GM12878 (cell line): ENCODE data around the gene MYH9. TPM values are rescaled to one million over a fixed set of nuclear protein-coding genes. Genes with fewer than 3 reads are reported as not detected.

ENCODE experiments used
- ATAC-seq: fragments of 200-7000 bp; cut with Tn5 transposase; 3 replicates; pipeline ENCODE4 v1.9.1; 2020; ENCODE audit warnings: mild to moderate bottlenecking, moderate library complexity
- BruUV-seq: library from RNA; stranded (reverse); fragments of 400-500 nt; replicated peaks from 2 replicates; lab custom pipeline; 2021; lab: Mats Ljungman, UMichigan
- CTCF ChIA-PET: fragments of 300-600 bp; sonication (Branson Sonifier 250); formaldehyde crosslinking; extraction: SDS; loops from one replicate; lab custom pipeline; 2021; ENCODE audit warnings: inconsistent platforms; lab: Yijun Ruan, JAX
- POLR2A ChIA-PET: fragments of 350-600 bp; formaldehyde crosslinking; extraction: SDS; loops from one replicate; lab custom pipeline; 2021; ENCODE audit warnings: inconsistent platforms; lab: Charles Lee
- RAD21 ChIA-PET: fragments of 300-600 bp; sonication (Branson Sonifier 250); formaldehyde crosslinking; loops from one replicate; lab custom pipeline; 2023; ENCODE audit warnings: antibody characterized with exemption; ENCODE audit not compliant: unreplicated experiment; lab: Charles Lee
- SMC1A ChIA-PET: fragments of 300-600 bp; sonication (Branson Sonifier 250); formaldehyde crosslinking; loops from one replicate; lab custom pipeline; 2023; ENCODE audit not compliant: unreplicated experiment, uncharacterized antibody; lab: Charles Lee
- DNase-seq: peaks from one replicate; pipeline ENCODE4 v3.0.0-alpha.2; 2011; ENCODE audit warnings: low read depth, low spot score
- FAIRE-seq: peaks from 3 replicates; lab custom pipeline; 2011; peaks lifted over from hg19 to GRCh38; lab: Jason Lieb, UNC
- H2AFZ ChIP-seq: 2 replicates; pipeline ENCODE4 v1.6.0; 2011; ENCODE audit warnings: low read depth, low read length, control low read depth; ENCODE audit not compliant: control insufficient read depth
- H3K27ac ChIP-seq: 2 replicates; pipeline ENCODE4 v1.5.1; 2011; ENCODE audit warnings: control low read depth; ENCODE audit not compliant: control insufficient read depth, insufficient read depth
- H3K27me3 ChIP-seq, 2 experiments: replicated peaks in 1 of 2; 2 replicates each; pipeline versions ENCODE4 v1.6.0 to v1.6.1; 2011; ENCODE audit warnings: low read length in 1 of 2; ENCODE audit not compliant: control insufficient read depth in 2 of 2, insufficient read depth in 2 of 2
- H3K36me3 ChIP-seq, 2 experiments: 2 replicates each; pipeline ENCODE4 v1.5.1; 2011; ENCODE audit warnings: low read length in 1 of 2; ENCODE audit not compliant: control insufficient read depth in 2 of 2, insufficient read depth in 2 of 2
- H3K4me1 ChIP-seq: 2 replicates; pipeline ENCODE4 v1.6.1; 2011; ENCODE audit warnings: mild to moderate bottlenecking, low read length, moderate library complexity, mixed read lengths; ENCODE audit not compliant: control insufficient read depth, insufficient read depth
- H3K4me2 ChIP-seq: 2 replicates; pipeline ENCODE4 v1.6.0; 2011; ENCODE audit warnings: control low read depth; ENCODE audit not compliant: control insufficient read depth, insufficient read depth
- H3K4me3 ChIP-seq: fragments of 200-600 bp; sonication (generic); 2 replicates; pipeline ENCODE4 v1.5.1; 2016
- H3K79me2 ChIP-seq: 2 replicates; pipeline ENCODE4 v1.6.0; 2011; ENCODE audit warnings: low read length; ENCODE audit not compliant: control insufficient read depth, insufficient read depth
- H3K9ac ChIP-seq: 2 replicates; pipeline ENCODE4 v1.8.0; 2011; ENCODE audit warnings: low read length, control low read depth, mixed read lengths; ENCODE audit not compliant: control insufficient read depth, insufficient read depth
- H3K9me3 ChIP-seq: replicated peaks from 3 replicates; pipeline ENCODE4 v1.5.1; 2011; ENCODE audit warnings: mild to moderate bottlenecking, low read length; ENCODE audit not compliant: control insufficient read depth, insufficient read depth
- H4K20me1 ChIP-seq: 2 replicates; pipeline ENCODE4 v1.6.0; 2011; ENCODE audit not compliant: control insufficient read depth, insufficient read depth
- CUX1 ChIP-seq: IDR thresholded peaks from 2 replicates; pipeline ENCODE4 v1.6.1; 2012; ENCODE audit warnings: improper control_type of control experiment, low read depth, low read length; ENCODE audit not compliant: insufficient replicate concordance
- HDAC2 ChIP-seq: fragments of 200-600 bp; sonication (generic); IDR thresholded peaks from 2 replicates; pipeline ENCODE4 v1.6.1; 2017
- MAX ChIP-seq: IDR thresholded peaks from 2 replicates; pipeline ENCODE4 v1.6.1; 2012; ENCODE audit warnings: low read depth, low read length, improper control_type of control experiment
- NFYA ChIP-seq: IDR thresholded peaks from 2 replicates; pipeline ENCODE4 v1.6.1; 2011; ENCODE audit warnings: low read depth, mild to moderate bottlenecking, low read length, improper control_type of control experiment, borderline replicate concordance
- POLR2AphosphoS5 ChIP-seq: IDR thresholded peaks from 2 replicates; pipeline ENCODE4 v1.6.1; 2011; ENCODE audit warnings: mild to moderate bottlenecking, low read length, inconsistent platforms
- RBBP5 ChIP-seq: fragments of 200-600 bp; sonication (generic); conservative IDR thresholded peaks from 2 replicates; pipeline ENCODE4 v1.6.1; 2016
- REST ChIP-seq: IDR thresholded peaks from 2 replicates; pipeline ENCODE4 v1.6.1; 2012; ENCODE audit warnings: mild to moderate bottlenecking, low read depth, low read length
- SUPT20H ChIP-seq: IDR thresholded peaks from 2 replicates; pipeline ENCODE4 v1.6.1; 2011; ENCODE audit warnings: low read depth, mild to moderate bottlenecking, low read length, moderate library complexity, borderline replicate concordance; ENCODE audit not compliant: control insufficient read depth
- SUZ12 ChIP-seq: fragments of 200-600 bp; sonication (generic); IDR thresholded peaks from one replicate; pipeline ENCODE4 v1.6.1; 2018; ENCODE audit warnings: antibody characterized with exemption, mild to moderate bottlenecking; ENCODE audit not compliant: unreplicated experiment
- YBX1 ChIP-seq: fragments of 450-650 bp; IDR thresholded peaks from 2 replicates; pipeline ENCODE4 v1.6.1; 2016; ENCODE audit warnings: antibody characterized with exemption
- ZBTB4 ChIP-seq: fragments of 450-650 bp; formaldehyde crosslinking; IDR thresholded peaks from 2 replicates; pipeline ENCODE4 v1.4.0; 2022; ENCODE audit warnings: mild to moderate bottlenecking, moderate library complexity
- WGBS: methylation state at CpG from one replicate; pipeline ENCODE4 v1.1.6; 2016; ENCODE audit warnings: low lambda C conversion rate; ENCODE audit not compliant: insufficient replicate concordance, insufficient coverage; ENCODE audit errors: missing lambda C conversion rate; 5-methylcytosine and 5-hydroxymethylcytosine counted together
- in situ Hi-C: fragments of 300-500 bp; cut with MboI; formaldehyde crosslinking; loops from 9 replicates; pipeline ENCODE4 v1.14.3; 2018; ENCODE audit warnings: mixed read lengths
- intact Hi-C: fragments of 100-400 bp; cut with micrococcal nuclease; formaldehyde crosslinking; loops from one replicate; pipeline ENCODE4 v1.14.2; 2022; ENCODE audit not compliant: unreplicated experiment
- polyA plus RNA-seq, 11 experiments: library from polyadenylated mRNA; depleted of rRNA in 4 of 11; unstranded in 6 of 11; stranded (reverse) in 5 of 11; fragments of >200 nt; fragmentation: Nextera tagmentation in 4 of 11; fragmentation: Illumina TruSeq in 1 of 11; extraction: Ambion mirVana in 4 of 11; extraction: Trizol in 1 of 11; gene quantifications; 1 replicate in 1 of 11; 2 replicates in 10 of 11; pipeline versions ENCODE4 v1.2.1 to v1.2.3, GENCODE V29; 2011 to 2016; ENCODE audit warnings: inconsistent platforms in 2 of 11, missing spikeins in 2 of 11, low read depth in 1 of 11
- total RNA-seq, 4 experiments: library from RNA; depleted of rRNA in 3 of 4; stranded (reverse); fragments of >200 nt in 3 of 4; fragmentation: Illumina TruSeq in 1 of 4; extraction: Trizol in 1 of 4; gene quantifications; 2 replicates each; pipeline versions ENCODE4 v1.2.1 to v1.2.3, GENCODE V29; 2013 to 2021

The MYH9 gene
- total and polyA plus RNA-seq, 10 of the 15 experiments (the other 5 are each of a cell fraction or from before 2014, with no cell fraction given), result 5.1 to 525 (median 145) TPM

GRCh38 chr22:36279219-36279666 lies 108.5 kb downstream of the MYH9 start:
- WGBS, result 79% methylated on average over 8 of the region's 8 CpGs
- TF ChIP-seq ZBTB4 (no peak), MAX (no peak), CUX1 (no peak), YBX1 (no peak), REST (no peak), SUZ12 (no peak), HDAC2 (no peak), RBBP5 (no peak), POLR2AphosphoS5 (no peak), NFYA (no peak), SUPT20H (no peak)

More at GRCh38 chr22:36279219-36279666, 108.5 kb downstream of the MYH9 start:
- Histone ChIP-seq H2AFZ (no peak overlapping the region), H3K36me3 (peaks cover 7 to 22% of the 10 kb centered on the region in 2 experiments), H3K4me2 (no peak overlapping the region), H3K27ac (no peak overlapping the region), H3K79me2 (no peaks in the 10 kb centered on the region), H3K27me3 (no peaks in the 10 kb centered on the region), H3K4me1 (peaks cover 6% of the 10 kb centered on the region), H3K9me3 (no peaks in the 10 kb centered on the region), H4K20me1 (no peaks in the 10 kb centered on the region), H3K9ac (no peak overlapping the region), H3K4me3 (no peak overlapping the region)
- ATAC-seq, result no peak
- in situ Hi-C loops, result no loop called here
- intact Hi-C loops, result loop anchor here (5.0 kb wide), 1 partner anchor 42 kb away; the partner anchor contains the start of gene APOL2
- ChIA-PET SMC1A (interaction anchor here (1.1 to 2.4 kb wide), 4 partner anchors 19 to 82 kb away, joined by 3 to 14 read pairs (median 7); no protein-coding TSS in a partner anchor), RAD21 (interaction anchor here (2.5 kb wide), 1 partner anchor 84 kb away, joined by 19 read pairs; no protein-coding TSS in a partner anchor), CTCF (interaction anchor here (0.9 to 5.4 kb wide), 12 partner anchors 8 to 211 kb away, joined by 3 to 94 read pairs (median 5); partner anchors contain the start of gene APOL2), POLR2A (interaction anchor here (0.7 kb wide), 1 partner anchor 48 kb away, joined by 3 read pairs; no protein-coding TSS in a partner anchor)
- FAIRE-seq, result no peak
- BruUV-seq, result no TSS peak
- no peak for DNase-seq
